DMS153 (cell line): ENCODE data around the gene MGP.

ENCODE experiments used
- DNase-seq: peaks from one replicate; lab custom pipeline; 2025; lab: John Stamatoyannopoulos, UW

MGP gene

DNA sequence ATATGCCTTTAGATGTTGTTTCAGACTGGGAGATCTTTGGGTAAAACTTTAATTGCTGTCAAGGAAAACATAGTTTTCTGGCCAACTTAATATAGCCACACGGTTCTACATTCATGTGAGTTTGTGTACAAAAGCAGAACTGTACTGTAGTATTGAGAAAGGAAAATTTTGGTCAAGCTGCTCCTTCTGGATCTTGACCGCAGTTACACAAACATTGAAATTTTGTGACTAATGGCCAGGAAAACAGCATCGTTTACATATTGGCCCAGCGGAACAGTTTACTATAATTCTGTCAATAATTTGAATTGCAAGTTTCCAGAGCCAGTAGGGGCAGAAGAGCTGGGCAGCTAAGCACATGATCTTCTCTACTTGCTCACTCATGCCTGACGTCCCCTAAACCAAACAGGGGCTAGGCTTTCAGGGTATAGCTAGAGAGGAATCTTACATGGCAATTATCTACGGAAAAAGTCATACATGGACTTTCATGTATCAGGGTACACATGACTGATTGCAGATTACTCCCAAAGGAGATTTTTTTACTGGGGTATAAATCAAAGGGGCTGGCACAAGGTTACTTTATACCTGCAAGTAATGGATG, 31.0 kb downstream of the MGP start:
- DNase-seq, result no peak

DNA sequence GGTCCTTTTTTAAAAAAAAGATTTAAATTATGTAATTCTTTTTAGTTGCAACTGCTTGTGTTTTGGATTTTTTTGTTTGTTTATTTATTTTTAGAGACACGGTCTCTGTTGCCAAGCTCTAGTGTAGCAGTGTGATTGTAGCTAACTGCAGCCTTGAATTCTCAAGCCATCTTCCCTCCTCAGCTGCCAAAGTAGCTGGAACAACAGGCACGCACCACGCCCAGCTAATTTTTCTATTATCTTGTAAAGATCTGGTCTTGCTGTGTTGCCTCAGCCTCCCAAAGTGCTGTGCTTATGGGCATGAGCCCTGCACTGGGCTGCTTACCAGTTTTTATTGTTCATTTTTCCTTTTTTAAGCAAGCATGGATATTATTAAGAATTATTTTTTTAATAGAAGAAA, 31.7 kb downstream of the MGP start:
- DNase-seq, result no peak

DNA sequence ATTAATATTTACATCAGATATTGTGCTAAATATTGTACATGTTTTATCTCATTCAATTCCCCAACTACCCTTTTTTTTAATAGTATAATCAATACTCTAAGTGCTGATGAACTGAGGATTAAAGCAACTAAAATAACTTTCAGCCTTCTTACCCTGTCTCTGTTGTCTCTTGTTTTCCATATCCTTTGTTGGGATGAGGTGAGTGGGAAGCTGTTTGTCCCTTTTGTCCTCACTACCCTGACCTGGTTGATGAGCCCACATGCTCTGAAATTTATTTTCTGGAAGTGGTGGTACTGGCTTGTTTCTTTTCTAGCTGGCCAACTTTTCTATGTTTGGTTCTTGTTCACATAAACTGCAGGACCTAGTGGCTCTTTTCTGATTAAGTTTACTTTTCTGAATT, 32.8 kb downstream of the MGP start:
- no peak for DNase-seq

DNA sequence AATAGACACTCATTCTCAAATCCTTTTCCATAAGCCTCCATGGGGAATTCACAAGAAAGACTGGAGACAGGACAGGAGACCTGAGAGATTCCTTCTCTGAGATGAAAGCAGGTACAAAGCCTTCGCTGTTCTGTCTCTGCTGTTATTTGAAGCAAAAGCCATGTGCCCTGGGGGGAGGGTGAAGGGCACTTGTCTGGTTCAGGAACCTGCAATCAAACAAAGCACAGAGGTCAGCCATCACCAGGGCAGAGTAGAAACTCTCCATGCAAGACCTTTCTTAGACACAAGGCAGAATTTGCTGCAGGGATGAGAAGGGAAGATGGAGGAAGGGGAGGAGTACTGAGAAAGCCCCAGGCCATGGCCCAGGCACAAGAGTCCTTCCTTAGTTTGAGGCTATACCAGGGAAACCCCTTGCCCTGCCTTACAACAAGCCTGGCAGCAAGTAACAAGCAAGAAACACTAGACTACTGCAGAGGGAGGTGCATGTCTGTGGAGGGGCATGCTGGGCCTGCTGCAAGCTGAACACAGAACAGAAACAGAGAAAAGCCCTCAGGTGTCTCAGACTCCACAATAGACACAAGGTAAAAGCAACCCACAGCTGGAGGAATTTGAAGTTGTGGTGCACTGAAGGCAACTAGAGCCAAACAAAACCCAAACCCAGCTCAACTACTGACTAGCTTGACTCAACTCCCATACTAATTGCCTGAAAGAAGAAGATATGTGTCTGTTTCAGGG, 34.6 kb downstream of the MGP start:
- DNase-seq, result no peak

DNA sequence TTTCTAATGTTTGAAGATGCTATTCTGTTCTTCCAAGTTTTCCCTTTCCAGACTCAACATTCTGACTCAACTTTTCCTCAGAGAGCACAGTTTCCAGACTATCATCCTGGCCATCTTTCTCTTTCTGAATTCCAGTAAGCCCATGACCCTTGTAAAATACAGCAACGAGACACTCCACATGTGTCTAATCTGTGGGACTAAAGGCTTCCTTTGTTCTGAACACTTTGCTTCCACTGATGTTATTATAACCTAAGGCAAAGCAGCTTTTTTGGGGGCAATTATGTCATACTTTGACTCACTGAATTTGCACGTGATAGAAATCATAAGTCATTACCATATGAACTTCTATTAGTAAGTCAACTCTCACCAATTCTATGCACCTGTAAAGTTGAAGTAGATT, 36.0 kb downstream of the MGP start:
- no peak for DNase-seq

DNA sequence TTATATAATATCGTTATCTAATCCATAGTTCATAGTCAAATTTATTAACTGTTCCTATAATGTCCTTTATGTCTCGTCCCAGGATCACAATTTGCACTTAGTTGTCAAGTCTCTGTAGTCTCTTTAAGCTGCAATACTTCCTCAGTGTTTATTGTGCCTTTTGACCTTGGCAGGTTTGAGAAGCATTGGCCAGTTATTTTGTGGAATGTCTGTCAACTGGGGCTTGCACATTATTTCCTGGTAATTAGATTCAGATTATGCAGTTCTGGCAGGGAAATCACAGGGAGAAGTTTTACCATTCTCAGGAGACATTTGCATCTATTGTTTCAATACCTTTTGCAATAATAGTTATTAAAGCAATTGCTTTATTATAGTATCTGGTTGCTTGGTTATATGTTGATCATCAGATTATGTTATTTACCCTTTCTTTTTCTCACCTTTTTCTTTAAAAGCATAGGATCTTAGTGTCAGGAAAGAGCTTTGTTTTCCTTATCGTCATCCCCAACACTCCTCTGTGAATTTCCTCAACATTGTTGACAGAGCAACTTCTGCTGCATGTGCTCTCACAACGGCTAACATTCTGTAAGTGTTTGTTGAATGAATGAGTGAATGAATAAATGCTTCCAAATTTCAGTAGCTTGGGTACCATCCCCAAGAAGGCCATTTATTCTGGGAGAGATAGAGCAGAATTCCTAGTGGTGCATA, 38.6 kb downstream of the MGP start:
- DNase-seq, result no peak

DNA sequence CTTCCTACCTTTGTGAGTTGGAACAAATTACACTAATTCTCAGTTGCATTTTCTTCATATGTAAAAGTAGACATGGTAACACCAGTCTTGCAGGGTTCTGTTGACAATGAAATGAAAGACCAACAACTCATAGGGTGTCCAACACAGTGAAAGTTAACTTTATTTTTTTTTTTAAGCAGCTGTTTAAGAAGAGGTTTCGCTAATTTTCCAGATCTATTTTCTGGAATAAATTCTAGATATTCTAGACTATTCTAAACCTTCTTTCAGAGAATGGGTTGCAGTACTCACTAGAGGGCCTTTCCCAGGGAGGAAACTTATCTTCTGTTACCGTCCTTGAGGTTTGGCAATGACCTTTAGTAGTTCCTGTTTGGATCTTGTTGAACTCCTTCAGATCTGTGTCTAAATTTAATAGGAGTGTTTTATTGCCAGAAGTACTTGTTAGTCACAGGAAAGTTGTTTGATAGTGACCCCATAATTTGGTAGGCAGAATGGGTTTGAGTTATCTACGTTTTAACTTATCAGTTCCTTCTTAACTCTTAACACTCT, 39.5 kb downstream of the MGP start:
- DNase-seq, result no peak

DNA sequence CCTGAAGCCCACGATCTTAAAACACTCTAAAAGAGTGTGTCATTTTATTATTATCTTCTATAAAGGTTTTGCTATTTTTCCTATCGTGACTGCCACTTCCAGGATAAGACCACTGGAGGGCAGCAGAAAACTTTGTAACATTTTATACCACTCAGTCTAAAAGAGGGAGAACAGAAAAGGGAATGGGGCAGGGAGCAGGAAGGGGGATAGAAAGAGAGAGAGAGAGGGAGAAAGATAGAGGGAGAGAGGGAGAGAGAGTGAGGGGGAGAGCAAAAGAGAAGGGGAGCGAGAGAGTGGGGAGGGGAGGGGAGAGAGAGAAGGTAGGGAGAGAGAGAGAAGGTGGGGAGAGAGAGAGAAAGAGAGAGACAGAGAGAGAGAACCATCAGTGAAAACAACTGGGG, 40.3 kb downstream of the MGP start:
- DNase-seq, result peak; percentile 3

DNA sequence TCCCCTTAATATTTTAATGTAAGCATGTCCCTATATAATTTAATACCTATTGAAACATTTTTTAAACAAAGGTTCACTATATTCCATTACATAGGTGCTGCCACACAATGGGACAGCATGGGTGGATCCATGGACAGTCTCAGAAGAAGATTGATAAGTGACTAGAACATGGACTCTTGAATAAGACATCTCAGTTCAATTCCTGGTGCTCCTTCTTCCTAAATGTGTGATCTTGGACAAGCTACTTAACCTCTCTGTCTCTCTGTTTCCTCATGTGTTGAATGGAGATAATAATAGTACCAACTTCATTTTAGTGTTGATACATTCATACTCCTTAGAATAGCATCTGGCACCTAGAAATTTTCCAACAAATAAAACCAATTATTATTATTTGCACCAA, 41.3 kb downstream of the MGP start:
- DNase-seq, result no peak

DNA sequence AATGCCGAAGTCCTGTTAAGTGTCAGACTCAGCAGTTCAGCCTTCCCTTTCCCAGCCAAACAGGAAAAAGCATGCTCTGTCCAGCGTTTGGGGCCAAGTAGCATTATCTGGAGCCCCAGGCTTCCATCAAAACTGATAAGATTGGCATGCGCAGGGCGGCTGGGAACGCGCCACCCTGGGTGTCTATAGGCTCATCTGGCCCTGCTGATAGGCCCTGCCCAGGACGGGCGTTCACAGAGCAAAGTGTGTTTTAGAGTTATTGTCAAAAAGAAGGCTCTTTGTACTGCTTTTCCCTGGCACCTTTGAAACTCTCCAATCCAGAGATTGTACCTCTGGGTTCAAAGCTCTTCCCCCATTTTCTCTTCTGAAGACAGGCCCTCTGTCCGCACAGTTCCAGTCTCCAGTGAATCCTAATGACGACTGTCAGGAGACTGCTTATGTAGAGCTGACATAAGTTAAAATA, 42.2 kb downstream of the MGP start, which contains the start of gene ART4:
Gene ART4, minus strand, starts transcription at position 102 of the 463 bp plus-strand sequence. CDS start 413 bp downstream, outside the sequence.
- no peak for DNase-seq

DNA sequence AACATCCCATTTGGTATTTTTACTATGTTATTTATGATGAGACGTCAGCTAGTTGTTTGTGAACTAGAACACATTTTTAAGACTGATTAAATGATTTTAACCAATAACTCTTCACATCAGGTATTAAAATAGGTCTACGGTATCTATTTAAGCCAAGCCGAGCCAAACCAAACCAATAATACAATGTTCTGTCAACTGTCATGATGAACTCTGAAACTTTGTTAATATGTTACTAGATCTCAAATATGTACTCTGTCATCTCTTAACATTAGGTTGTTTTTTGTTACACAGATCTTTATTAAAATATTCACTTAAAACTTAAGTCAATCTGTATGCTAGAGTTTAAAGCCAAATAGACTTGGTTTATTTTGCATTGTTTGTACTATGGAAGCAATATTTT, 43.3 kb downstream of the MGP start:
- DNase-seq, result no peak

DNA sequence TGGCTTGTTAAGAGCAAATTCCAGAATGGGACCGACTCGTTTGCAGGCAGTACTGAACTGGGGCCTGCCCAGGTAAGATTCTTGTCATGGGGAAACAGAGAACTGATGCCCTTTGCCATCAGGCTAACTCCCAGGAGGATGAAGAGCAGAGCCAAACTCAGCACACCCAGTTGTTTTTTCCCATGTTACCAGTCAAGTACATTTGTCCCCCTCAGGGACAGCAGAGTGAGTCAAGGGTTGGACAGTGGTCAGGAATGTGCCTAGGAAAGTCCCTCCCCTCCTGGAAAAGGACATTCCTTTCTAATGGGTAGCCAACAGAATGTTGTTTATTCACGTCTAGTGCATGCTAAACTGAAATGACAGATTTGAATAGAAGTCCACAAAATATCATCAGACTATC, 43.9 kb downstream of the MGP start:
- DNase-seq, result no peak

DNA sequence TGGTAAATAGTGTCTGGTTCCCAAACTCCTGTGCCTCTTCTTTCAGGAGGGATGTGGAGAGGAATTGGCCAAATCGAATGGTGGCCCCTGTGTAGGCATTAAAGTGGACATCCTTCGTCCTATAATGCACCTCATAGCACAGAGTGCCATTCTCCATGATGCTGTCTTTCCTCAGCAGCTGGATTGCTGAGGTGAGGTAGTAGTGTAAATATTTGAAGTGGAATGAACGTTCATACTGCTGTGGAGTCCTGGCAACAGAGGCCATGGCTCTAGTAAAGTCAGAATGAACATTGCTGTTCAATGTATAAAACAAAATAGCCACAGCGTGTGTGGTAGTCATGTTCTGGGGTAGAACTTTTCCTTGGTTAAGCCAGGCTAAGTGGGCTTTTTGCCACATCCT, 45.0 kb downstream of the MGP start:
- DNase-seq, result peak; percentile 17

DNA sequence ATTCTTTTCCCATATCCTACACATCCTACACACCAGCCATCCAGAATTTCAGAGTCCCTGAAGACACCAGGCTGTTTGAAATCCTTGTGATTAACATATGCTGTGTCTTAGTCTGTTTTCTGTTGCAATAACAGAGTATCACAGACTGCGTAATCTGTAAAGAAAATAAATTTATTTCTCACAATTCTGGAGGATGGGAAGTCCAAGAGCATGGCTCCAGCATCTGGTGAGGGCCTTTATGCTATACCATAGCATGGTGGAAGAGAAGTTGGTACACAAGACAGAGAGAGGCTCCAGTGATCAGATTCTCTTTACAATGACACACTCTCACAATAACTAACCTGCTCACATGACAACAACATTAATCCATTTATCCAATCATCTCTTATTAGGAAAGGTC, 46.4 kb downstream of the MGP start:
- DNase-seq, result no peak

DNA sequence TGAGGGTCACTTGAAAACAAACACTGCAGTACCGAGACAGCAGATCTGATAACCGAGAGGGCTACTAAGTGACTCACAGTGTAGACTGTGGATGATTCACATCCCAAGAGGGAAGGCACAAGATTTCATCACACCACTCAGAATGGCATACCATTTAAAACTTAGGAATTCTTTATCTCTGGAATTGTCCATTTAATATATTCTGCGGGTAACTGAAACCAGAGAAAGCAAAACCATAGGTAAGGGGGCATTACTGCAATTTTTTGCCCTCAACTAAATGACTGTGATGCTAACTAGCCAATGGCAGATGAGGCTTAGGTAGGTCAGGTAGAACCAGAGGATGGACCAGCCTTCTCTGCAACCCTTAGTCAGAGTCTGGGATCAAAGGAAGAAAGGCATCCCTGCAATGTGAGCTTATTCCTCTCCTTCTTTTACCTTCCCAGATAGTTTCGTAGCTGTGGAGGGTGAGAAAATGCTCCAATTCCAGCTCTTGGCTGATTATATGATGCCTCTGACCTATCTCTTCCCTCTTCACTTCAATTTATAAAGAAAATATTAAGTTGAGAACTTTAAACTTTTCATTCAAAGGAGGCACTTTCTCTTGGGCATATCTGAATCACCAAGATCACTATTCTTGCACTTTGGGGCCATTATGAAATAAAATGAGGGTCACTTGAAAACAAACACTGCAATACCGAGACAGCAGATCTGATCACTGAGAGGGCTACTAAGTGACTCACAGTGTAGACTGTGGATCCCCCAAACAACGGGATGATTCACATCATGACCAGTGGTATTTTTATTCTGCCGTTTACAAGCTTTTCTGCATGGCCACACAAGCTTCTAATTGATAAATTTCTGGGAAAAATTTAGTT, 49.1 kb downstream of the MGP start:
- no peak for DNase-seq

DNA sequence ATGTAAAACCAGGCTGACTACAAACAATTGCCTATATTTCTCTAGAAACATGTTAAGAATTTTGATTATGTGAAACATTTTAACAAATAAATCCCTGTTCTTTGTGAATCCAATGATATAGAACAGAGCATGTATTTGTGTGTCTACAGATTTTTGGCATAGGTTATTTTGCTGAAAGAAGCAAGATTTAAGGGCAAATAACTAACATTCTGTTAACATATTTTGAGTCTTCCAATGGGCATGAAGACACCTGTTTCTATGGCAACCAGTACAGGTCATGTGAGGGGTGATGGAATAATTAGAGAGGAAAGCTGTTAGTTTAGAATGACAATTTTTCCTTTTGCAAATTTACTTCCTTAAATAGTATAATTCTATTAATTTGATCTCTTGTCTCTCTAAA, 51.1 kb downstream of the MGP start:
- no peak for DNase-seq

DNA sequence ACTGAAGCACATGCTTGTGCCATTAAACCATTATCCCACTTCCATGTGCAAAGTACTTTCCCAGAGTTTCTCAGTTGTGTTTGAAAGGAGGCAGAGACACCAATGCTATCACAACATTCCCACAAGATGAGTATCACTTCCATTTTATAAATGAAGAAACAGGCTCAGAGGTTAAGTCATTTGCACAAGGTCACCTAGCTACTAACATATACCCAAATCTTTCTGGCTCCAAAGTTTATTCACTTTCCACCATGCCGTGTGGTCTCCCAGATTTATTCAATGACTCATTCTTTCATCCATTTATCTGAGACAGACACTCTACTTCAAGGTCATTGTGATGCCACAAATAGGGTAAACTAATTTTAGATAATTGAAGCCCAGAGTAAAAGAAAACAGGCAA, 51.7 kb downstream of the MGP start:
- DNase-seq, result no peak

DNA sequence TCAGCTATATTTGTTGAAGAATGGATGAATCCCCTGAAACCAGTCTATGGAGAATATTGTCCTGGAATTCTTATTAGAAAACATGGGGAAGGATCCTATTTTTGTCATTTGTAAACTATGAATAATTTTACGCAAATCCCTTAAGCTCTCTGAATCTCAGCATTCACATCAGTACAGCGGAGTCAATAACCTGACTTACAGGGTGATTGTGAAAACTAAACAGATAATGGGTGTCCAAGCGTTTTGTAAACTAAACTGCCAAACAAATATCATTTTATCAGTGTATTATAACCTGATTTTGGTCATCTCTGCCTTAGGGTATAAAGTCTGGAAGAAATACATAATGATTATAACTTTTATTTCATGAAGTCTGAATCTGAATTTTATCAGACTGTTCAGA, 52.3 kb downstream of the MGP start:
- DNase-seq, result no peak
